ENCODE measurements around the gene DPEP1.

DPEP1 gene

GRCh38 chr16:89596957-89597649 is 16.3 kb upstream of the DPEP1 start:
- Histone ChIP-seq H2BK5ac (ENCODE audit: low read depth, low read length, poor library complexity) (no peak overlapping the region), H3K27ac (ENCODE audit: low read depth, low read length) (no peak overlapping the region), H4K91ac (ENCODE audit: low read depth, low read length) (no peak overlapping the region), H3K27me3 (ENCODE audit: insufficient read depth, low read length) (no peaks in the 10 kb centered on the region), H3K9ac (ENCODE audit: low read length) (no peak overlapping the region), H3K4me1 (ENCODE audit: control insufficient read depth in 1 of 2, insufficient read depth in 2 of 2, low read length in 2 of 2) (peaks cover 3% of the 10 kb centered on the region in 2 experiments), H3K79me1 (ENCODE audit: low read length) (no peaks in the 10 kb centered on the region), H4K8ac (ENCODE audit: low read depth, low read length) (no peak overlapping the region), H3K4me2 (ENCODE audit: low read length) (no peak overlapping the region), H3K36me3 (ENCODE audit: control insufficient read depth in 1 of 2, insufficient read depth in 2 of 2, low read length in 2 of 2) (no peaks in the 10 kb centered on the region), H3K4ac (ENCODE audit: low read depth, low read length) (no peak overlapping the region), H2AK5ac (ENCODE audit: low read length) (no peak overlapping the region), H3K23ac (ENCODE audit: low read length) (no peak overlapping the region), H3K79me2 (ENCODE audit: control insufficient read depth, insufficient read depth, low read length, poor library complexity) (no peaks in the 10 kb centered on the region), H2BK12ac (ENCODE audit: low read length) (no peak overlapping the region), H4K12ac (ENCODE audit: low read depth, low read length) (no peak overlapping the region), H2BK120ac (ENCODE audit: insufficient read depth, low read length, poor library complexity) (no peak overlapping the region), H2AFZ (ENCODE audit: insufficient read depth, low read length, poor library complexity) (no peak overlapping the region), H3K14ac (ENCODE audit: low read length) (no peak overlapping the region), H3K18ac (ENCODE audit: low read length) (no peak overlapping the region), H3K9me3 (ENCODE audit: insufficient read depth, low read depth, low read length) (peaks cover 2% of the 10 kb centered on the region), H3K4me3 (ENCODE audit: low read depth, low read length) (no peak overlapping the region)
- DNase-seq = no peak
- WGBS (ENCODE audit: extremely low coverage, insufficient coverage, insufficient read length) = no CpG with 5 or more reads among the region's 19 CpGs

GRCh38 chr16:89598199-89598598 is 15.2 kb upstream of the DPEP1 start:
- Histone ChIP-seq H3K9me3 (ENCODE audit: insufficient read depth, low read depth, low read length) (peaks cover 4% of the 10 kb centered on the region), H3K4me1 (ENCODE audit: control insufficient read depth in 1 of 2, insufficient read depth in 2 of 2, low read length in 2 of 2) (peaks cover 5 to 11% of the 10 kb centered on the region in 2 experiments), H3K79me2 (ENCODE audit: control insufficient read depth, insufficient read depth, low read length, poor library complexity) (no peaks in the 10 kb centered on the region), H3K4ac (ENCODE audit: low read depth, low read length) (no peak overlapping the region), H4K8ac (ENCODE audit: low read depth, low read length) (no peak overlapping the region), H3K36me3 (ENCODE audit: control insufficient read depth in 1 of 2, insufficient read depth in 2 of 2, low read length in 2 of 2) (no peaks in the 10 kb centered on the region), H3K27me3 (ENCODE audit: insufficient read depth, low read length) (no peaks in the 10 kb centered on the region), H2BK5ac (ENCODE audit: low read depth, low read length, poor library complexity) (no peak overlapping the region), H3K14ac (ENCODE audit: low read length) (no peak overlapping the region), H2BK120ac (ENCODE audit: insufficient read depth, low read length, poor library complexity) (no peak overlapping the region), H4K12ac (ENCODE audit: low read depth, low read length) (no peak overlapping the region), H4K91ac (ENCODE audit: low read depth, low read length) (no peak overlapping the region), H2BK12ac (ENCODE audit: low read length) (no peak overlapping the region), H3K4me3 (ENCODE audit: low read depth, low read length) (no peak overlapping the region), H3K18ac (ENCODE audit: low read length) (no peak overlapping the region), H3K9ac (ENCODE audit: low read length) (no peak overlapping the region), H3K23ac (ENCODE audit: low read length) (no peak overlapping the region), H3K27ac (ENCODE audit: low read depth, low read length) (no peak overlapping the region), H2AK5ac (ENCODE audit: low read length) (no peak overlapping the region), H3K79me1 (ENCODE audit: low read length) (no peaks in the 10 kb centered on the region), H3K4me2 (ENCODE audit: low read length) (no peak overlapping the region), H2AFZ (ENCODE audit: insufficient read depth, low read length, poor library complexity) (no peak overlapping the region)
- WGBS (ENCODE audit: extremely low coverage, insufficient coverage, insufficient read length) = no CpG with 5 or more reads among the region's 14 CpGs
- no peak for DNase-seq

GRCh38 chr16:89599451-89599858 is 14.0 kb upstream of the DPEP1 start:
- Histone ChIP-seq H3K27me3 (ENCODE audit: insufficient read depth, low read length) (no peaks in the 10 kb centered on the region), H3K4me1 (ENCODE audit: control insufficient read depth in 1 of 2, insufficient read depth in 2 of 2, low read length in 2 of 2) (peaks cover 5 to 11% of the 10 kb centered on the region in 2 experiments), H3K4me3 (ENCODE audit: low read depth, low read length) (no peak overlapping the region), H3K9ac (ENCODE audit: low read length) (no peak overlapping the region), H3K27ac (ENCODE audit: low read depth, low read length) (no peak overlapping the region), H3K23ac (ENCODE audit: low read length) (no peak overlapping the region), H2BK120ac (ENCODE audit: insufficient read depth, low read length, poor library complexity) (no peak overlapping the region), H3K18ac (ENCODE audit: low read length) (no peak overlapping the region), H3K79me2 (ENCODE audit: control insufficient read depth, insufficient read depth, low read length, poor library complexity) (no peaks in the 10 kb centered on the region), H2BK12ac (ENCODE audit: low read length) (no peak overlapping the region), H4K8ac (ENCODE audit: low read depth, low read length) (no peak overlapping the region), H3K9me3 (ENCODE audit: insufficient read depth, low read depth, low read length) (peaks cover 4% of the 10 kb centered on the region), H3K36me3 (ENCODE audit: control insufficient read depth in 1 of 2, insufficient read depth in 2 of 2, low read length in 2 of 2) (no peaks in the 10 kb centered on the region), H4K12ac (ENCODE audit: low read depth, low read length) (no peak overlapping the region), H2BK5ac (ENCODE audit: low read depth, low read length, poor library complexity) (no peak overlapping the region), H3K4me2 (ENCODE audit: low read length) (no peak overlapping the region), H2AFZ (ENCODE audit: insufficient read depth, low read length, poor library complexity) (no peak overlapping the region), H3K14ac (ENCODE audit: low read length) (no peak overlapping the region), H3K79me1 (ENCODE audit: low read length) (no peaks in the 10 kb centered on the region), H3K4ac (ENCODE audit: low read depth, low read length) (no peak overlapping the region), H4K91ac (ENCODE audit: low read depth, low read length) (no peak overlapping the region), H2AK5ac (ENCODE audit: low read length) (no peak overlapping the region)
- WGBS (ENCODE audit: extremely low coverage, insufficient coverage, insufficient read length) = no CpG with 5 or more reads among the region's 8 CpGs
- DNase-seq = no peak

- no peak overlapping the region for H4K12ac ChIP-seq (ENCODE audit: low read depth, low read length)
- peaks cover 5% of the 10 kb centered on the region for H3K9me3 ChIP-seq (ENCODE audit: insufficient read depth, low read depth, low read length)
- H3K4me2 ChIP-seq (ENCODE audit: low read length) = no peak overlapping the region
- no peaks in the 10 kb centered on the region for H3K36me3 ChIP-seq (ENCODE audit: control insufficient read depth in 1 of 2, insufficient read depth in 2 of 2, low read length in 2 of 2)
- no peak overlapping the region for H3K18ac ChIP-seq (ENCODE audit: low read length)
- H3K9ac ChIP-seq (ENCODE audit: low read length) = no peak overlapping the region
- H2AK5ac ChIP-seq (ENCODE audit: low read length) = no peak overlapping the region
- no peak overlapping the region for H3K27ac ChIP-seq (ENCODE audit: low read depth, low read length)
- no peak overlapping the region for H2BK120ac ChIP-seq (ENCODE audit: insufficient read depth, low read length, poor library complexity)
- no peaks in the 10 kb centered on the region for H3K79me1 ChIP-seq (ENCODE audit: low read length)
- no peak overlapping the region for H2BK5ac ChIP-seq (ENCODE audit: low read depth, low read length, poor library complexity)
- H2BK12ac ChIP-seq (ENCODE audit: low read length) = no peak overlapping the region
- no peak overlapping the region for H2AFZ ChIP-seq (ENCODE audit: insufficient read depth, low read length, poor library complexity)
- no peak overlapping the region for H3K4me3 ChIP-seq (ENCODE audit: low read depth, low read length)
- H3K4me1 ChIP-seq (ENCODE audit: control insufficient read depth in 1 of 2, insufficient read depth in 2 of 2, low read length in 2 of 2) = peaks cover 5 to 11% of the 10 kb centered on the region in 2 experiments
- H3K4ac ChIP-seq (ENCODE audit: low read depth, low read length) = no peak overlapping the region
- no CpG with 5 or more reads among the region's 10 CpGs for WGBS (ENCODE audit: extremely low coverage, insufficient coverage, insufficient read length)
- no peaks in the 10 kb centered on the region for H3K79me2 ChIP-seq (ENCODE audit: control insufficient read depth, insufficient read depth, low read length, poor library complexity)
- no peak overlapping the region for H4K91ac ChIP-seq (ENCODE audit: low read depth, low read length)
- H3K14ac ChIP-seq (ENCODE audit: low read length) = no peak overlapping the region
- no peak overlapping the region for H4K8ac ChIP-seq (ENCODE audit: low read depth, low read length)
- H3K23ac ChIP-seq (ENCODE audit: low read length) = no peak overlapping the region
- no peak for DNase-seq
- H3K27me3 ChIP-seq (ENCODE audit: insufficient read depth, low read length) = no peaks in the 10 kb centered on the region
These were observed 13.5 kb upstream of the DPEP1 start for GRCh38 chr16:89599902-89600301.

Measured in trophoblast cell (in vitro differentiated cells and primary cell).